Stimulated activated CD4-positive, alpha-beta T cell treated with anti-CD3 and anti-CD28 coated beads, Interleukin-2, amount 100 ng/mL, for 24 hours (primary cell): Measurements from ENCODE around the gene ZSCAN31.
"Not testable (repeated sequence)": the region's sequence is repeated elsewhere in the genome, so short reads cannot be mapped to it uniquely, and the experiment has no call there.

Source experiments
- DNase-seq, 2 donors: peaks; one replicate each; pipeline ENCODE4 v3.0.0-alpha.2; 2020

ZSCAN31 gene

GRCh38 chr6:28312939-28313338 lies 23.0 kb downstream of the ZSCAN31 start:
- no peak for DNase-seq

- DNase-seq: no peak
Measured at GRCh38 chr6:28311139-28311823, 24.7 kb downstream of the ZSCAN31 start.

GRCh38 chr6:28306363-28306762 lies 29.6 kb downstream of the ZSCAN31 start:
- DNase-seq: not testable (repeated sequence)

- DNase-seq: no peak
Measured at GRCh38 chr6:28303570-28303969, 32.4 kb downstream of the ZSCAN31 start.

GRCh38 chr6:28296520-28297060 lies 39.4 kb downstream of the ZSCAN31 start:
- no peak for DNase-seq

- no peak for DNase-seq
Measured at GRCh38 chr6:28295326-28295725, 40.6 kb downstream of the ZSCAN31 start.

- DNase-seq: no peak
Measured at GRCh38 chr6:28291573-28291972, 44.4 kb downstream of the ZSCAN31 start.

- DNase-seq: no peak
Measured at GRCh38 chr6:28282926-28283325, 53.0 kb downstream of the ZSCAN31 start.

GRCh38 chr6:28281288-28282064 lies 54.5 kb downstream of the ZSCAN31 start, which contains the start of gene PGBD1:
Gene PGBD1, plus strand, starts transcription at chr6:28281572. Its CDS starts 2,242 bp downstream, at chr6:28283814.
- peak; percentile 59 to 76 for DNase-seq

GRCh38 chr6:28280595-28281287 lies 55.2 kb downstream of the ZSCAN31 start:
- no peak for DNase-seq

GRCh38 chr6:28277746-28278145 lies 58.2 kb downstream of the ZSCAN31 start:
- no peak for DNase-seq

- DNase-seq: no peak
Measured at GRCh38 chr6:28274888-28275287, 61.1 kb downstream of the ZSCAN31 start.
